ENCODE data around the gene MMADHC.

DNA sequence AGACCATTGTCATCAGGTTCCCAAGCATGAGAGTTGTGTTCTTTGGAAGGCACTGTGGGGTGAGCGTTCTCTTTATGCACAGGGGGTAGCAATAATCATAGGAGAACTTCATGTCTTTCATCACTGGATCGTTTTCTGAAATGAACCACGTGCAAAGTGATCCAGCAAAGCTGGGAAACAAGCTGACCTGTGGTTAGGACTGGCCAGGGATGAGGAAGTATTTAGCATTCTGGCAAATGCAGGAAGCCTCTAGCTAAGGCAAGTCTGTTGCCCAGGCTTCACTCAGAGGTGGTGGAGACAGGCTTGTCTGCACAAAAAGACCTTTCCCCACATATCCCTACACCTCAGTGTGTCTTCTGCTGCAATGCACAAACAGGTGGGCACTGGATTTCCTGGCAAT lies 58.6 kb downstream of the MMADHC start:
- TF ChIP-seq TAF1 (conservative IDR thresholded peaks at IDR 0.05) (no peak), NR2F2 (IDR thresholded peaks at IDR 0.05) (no peak), GABPA (IDR thresholded peaks at IDR 0.05 in 1 of 2, conservative IDR thresholded peaks at IDR 0.05 in 1 of 2) (no peak), HNF4A (conservative IDR thresholded peaks at IDR 0.05) (no peak), YY1 (IDR thresholded peaks at IDR 0.05) (no peak), SP1 (IDR thresholded peaks at IDR 0.05) (no peak), RAD21 (IDR thresholded peaks at IDR 0.05) (no peak), FOXA1 (IDR thresholded peaks at IDR 0.05) (no peak), JUND (IDR thresholded peaks at IDR 0.05) (no peak), EGR1 (IDR thresholded peaks at IDR 0.05; ENCODE audit: low read depth in 2 of 2) (no peak), RXRA (IDR thresholded peaks at IDR 0.05) (no peak)
- TF ChIP-seq, protein P1, sequence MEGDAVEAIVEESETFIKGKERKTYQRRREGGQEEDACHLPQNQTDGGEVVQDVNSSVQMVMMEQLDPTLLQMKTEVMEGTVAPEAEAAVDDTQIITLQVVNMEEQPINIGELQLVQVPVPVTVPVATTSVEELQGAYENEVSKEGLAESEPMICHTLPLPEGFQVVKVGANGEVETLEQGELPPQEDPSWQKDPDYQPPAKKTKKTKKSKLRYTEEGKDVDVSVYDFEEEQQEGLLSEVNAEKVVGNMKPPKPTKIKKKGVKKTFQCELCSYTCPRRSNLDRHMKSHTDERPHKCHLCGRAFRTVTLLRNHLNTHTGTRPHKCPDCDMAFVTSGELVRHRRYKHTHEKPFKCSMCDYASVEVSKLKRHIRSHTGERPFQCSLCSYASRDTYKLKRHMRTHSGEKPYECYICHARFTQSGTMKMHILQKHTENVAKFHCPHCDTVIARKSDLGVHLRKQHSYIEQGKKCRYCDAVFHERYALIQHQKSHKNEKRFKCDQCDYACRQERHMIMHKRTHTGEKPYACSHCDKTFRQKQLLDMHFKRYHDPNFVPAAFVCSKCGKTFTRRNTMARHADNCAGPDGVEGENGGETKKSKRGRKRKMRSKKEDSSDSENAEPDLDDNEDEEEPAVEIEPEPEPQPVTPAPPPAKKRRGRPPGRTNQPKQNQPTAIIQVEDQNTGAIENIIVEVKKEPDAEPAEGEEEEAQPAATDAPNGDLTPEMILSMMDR (IDR thresholded peaks at IDR 0.05; ENCODE audit: low read depth, low read length, missing input control), result no peak
- TF ChIP-seq, protein P2, sequence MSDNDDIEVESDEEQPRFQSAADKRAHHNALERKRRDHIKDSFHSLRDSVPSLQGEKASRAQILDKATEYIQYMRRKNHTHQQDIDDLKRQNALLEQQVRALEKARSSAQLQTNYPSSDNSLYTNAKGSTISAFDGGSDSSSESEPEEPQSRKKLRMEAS (IDR thresholded peaks at IDR 0.05), result no peak
- TF ChIP-seq, protein P3, sequence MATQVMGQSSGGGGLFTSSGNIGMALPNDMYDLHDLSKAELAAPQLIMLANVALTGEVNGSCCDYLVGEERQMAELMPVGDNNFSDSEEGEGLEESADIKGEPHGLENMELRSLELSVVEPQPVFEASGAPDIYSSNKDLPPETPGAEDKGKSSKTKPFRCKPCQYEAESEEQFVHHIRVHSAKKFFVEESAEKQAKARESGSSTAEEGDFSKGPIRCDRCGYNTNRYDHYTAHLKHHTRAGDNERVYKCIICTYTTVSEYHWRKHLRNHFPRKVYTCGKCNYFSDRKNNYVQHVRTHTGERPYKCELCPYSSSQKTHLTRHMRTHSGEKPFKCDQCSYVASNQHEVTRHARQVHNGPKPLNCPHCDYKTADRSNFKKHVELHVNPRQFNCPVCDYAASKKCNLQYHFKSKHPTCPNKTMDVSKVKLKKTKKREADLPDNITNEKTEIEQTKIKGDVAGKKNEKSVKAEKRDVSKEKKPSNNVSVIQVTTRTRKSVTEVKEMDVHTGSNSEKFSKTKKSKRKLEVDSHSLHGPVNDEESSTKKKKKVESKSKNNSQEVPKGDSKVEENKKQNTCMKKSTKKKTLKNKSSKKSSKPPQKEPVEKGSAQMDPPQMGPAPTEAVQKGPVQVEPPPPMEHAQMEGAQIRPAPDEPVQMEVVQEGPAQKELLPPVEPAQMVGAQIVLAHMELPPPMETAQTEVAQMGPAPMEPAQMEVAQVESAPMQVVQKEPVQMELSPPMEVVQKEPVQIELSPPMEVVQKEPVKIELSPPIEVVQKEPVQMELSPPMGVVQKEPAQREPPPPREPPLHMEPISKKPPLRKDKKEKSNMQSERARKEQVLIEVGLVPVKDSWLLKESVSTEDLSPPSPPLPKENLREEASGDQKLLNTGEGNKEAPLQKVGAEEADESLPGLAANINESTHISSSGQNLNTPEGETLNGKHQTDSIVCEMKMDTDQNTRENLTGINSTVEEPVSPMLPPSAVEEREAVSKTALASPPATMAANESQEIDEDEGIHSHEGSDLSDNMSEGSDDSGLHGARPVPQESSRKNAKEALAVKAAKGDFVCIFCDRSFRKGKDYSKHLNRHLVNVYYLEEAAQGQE (IDR thresholded peaks at IDR 0.05), result no peak

Data from liver (tissue), 3 donors.